ENCODE data around the gene RPS6KA1.

DNA sequence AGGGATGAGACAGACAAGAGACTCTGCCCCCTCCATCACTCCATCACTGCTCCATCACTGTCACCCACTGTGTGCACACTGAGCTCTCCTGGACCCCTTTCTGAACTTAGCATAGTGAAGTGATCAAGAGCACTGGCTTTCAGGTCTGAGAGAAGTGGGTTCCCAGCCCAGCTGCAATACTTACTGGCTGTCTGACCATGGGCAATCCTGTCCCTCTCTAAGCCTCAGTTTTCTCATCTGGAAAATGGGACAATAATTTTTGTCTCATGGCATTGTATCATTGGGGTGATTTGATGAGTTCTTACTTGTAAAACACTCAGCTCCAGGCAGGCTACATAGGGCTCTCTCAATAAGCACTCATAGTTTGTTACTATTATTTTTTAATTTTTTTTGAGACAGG lies 7.5 kb upstream of the RPS6KA1 start:
- TF ChIP-seq, protein P1, sequence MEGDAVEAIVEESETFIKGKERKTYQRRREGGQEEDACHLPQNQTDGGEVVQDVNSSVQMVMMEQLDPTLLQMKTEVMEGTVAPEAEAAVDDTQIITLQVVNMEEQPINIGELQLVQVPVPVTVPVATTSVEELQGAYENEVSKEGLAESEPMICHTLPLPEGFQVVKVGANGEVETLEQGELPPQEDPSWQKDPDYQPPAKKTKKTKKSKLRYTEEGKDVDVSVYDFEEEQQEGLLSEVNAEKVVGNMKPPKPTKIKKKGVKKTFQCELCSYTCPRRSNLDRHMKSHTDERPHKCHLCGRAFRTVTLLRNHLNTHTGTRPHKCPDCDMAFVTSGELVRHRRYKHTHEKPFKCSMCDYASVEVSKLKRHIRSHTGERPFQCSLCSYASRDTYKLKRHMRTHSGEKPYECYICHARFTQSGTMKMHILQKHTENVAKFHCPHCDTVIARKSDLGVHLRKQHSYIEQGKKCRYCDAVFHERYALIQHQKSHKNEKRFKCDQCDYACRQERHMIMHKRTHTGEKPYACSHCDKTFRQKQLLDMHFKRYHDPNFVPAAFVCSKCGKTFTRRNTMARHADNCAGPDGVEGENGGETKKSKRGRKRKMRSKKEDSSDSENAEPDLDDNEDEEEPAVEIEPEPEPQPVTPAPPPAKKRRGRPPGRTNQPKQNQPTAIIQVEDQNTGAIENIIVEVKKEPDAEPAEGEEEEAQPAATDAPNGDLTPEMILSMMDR (IDR thresholded peaks at IDR 0.05; ENCODE audit: low read length) = no peak
- no peak for TF ChIP-seq EZH2phosphoT487 (IDR thresholded peaks at IDR 0.05; ENCODE audit: low read length)

Measured in MM.1S (cell line).